H1 (cell line): ENCODE results near the gene SFXN4. TPM values are rescaled to one million over a fixed set of nuclear protein-coding genes. Genes with fewer than 3 reads are reported as not detected.

ENCODE experiments used
- CHD7 ChIP-seq: fragments of 300-600 bp; sonication (generic); IDR thresholded peaks from 2 replicates; pipeline ENCODE4 v1.7.1; 2012; ENCODE audit warnings: low read length, moderate library complexity, mild to moderate bottlenecking, inconsistent platforms; ENCODE audit not compliant: insufficient replicate concordance
- CTCF ChIP-seq, 3 experiments: IDR thresholded peaks; 1 replicate in 2 of 3; 2 replicates in 1 of 3; pipeline versions ENCODE4 v1.5.1 to v1.6.1; 2011; ENCODE audit warnings: low read length in 3 of 3, mild to moderate bottlenecking in 3 of 3, inconsistent platforms in 2 of 3, low read depth in 1 of 3, moderate library complexity in 1 of 3; ENCODE audit not compliant: insufficient read depth in 1 of 3; ENCODE audit errors: control extremely low read depth in 1 of 3
- HDAC2 ChIP-seq, 2 experiments: fragments of 300-600 bp in 1 of 2; sonication (generic) in 1 of 2; IDR thresholded peaks; 2 replicates each; pipeline ENCODE4 v1.6.1; 2011 to 2012; ENCODE audit warnings: low read depth in 2 of 2, low read length in 2 of 2, mild to moderate bottlenecking in 2 of 2, moderate library complexity in 2 of 2, borderline replicate concordance in 1 of 2, inconsistent platforms in 1 of 2
- NANOG ChIP-seq: IDR thresholded peaks from 2 replicates; pipeline ENCODE4 v1.6.1; 2011; ENCODE audit warnings: low read length, low read depth, mild to moderate bottlenecking, inconsistent platforms; ENCODE audit not compliant: insufficient read depth, poor library complexity, severe bottlenecking
- SP4 ChIP-seq: IDR thresholded peaks from 2 replicates; pipeline ENCODE4 v1.6.1; 2012; ENCODE audit warnings: low read length, inconsistent platforms
- TBP ChIP-seq: IDR thresholded peaks from 2 replicates; pipeline ENCODE4 v1.6.1; 2011; ENCODE audit warnings: low read depth, low read length, improper control_type of control experiment
- polyA plus RNA-seq, 7 experiments: library from polyadenylated mRNA; depleted of rRNA in 3 of 7; stranded (reverse) in 5 of 7; unstranded in 2 of 7; fragments of >200 nt in 5 of 7; fragments of 200-250 nt in 2 of 7; gene quantifications; 1 replicate in 5 of 7; 2 replicates in 1 of 7; 4 replicates in 1 of 7; pipeline versions ENCODE4 v1.2.1 to v1.2.3, GENCODE V29; 2011 to 2013; ENCODE audit warnings: missing spikeins in 2 of 7, mixed read lengths in 2 of 7
- total RNA-seq: library from RNA; stranded (reverse); fragmentation: NEBNext Ultra II Directional; extraction: Animal tissue kit (Norgen Biotek cat#: 25700); gene quantifications from 2 replicates; pipeline ENCODE4 v1.2.1, GENCODE V29; 2021

Gene SFXN4
- total and polyA plus RNA-seq, 2 of the 8 experiments (the other 6 are each of a cell fraction or from before 2014, with no cell fraction given): 15.4 to 21.6 TPM

GRCh38 chr10:119113751-119114732 lies 51.5 kb downstream of the SFXN4 start (continued):
- no peak for TF ChIP-seq CHD7
- TF ChIP-seq HDAC2 (IDR thresholded peaks at IDR 0.05; ENCODE audit: borderline replicate concordance in 1 of 2, low read depth in 2 of 2, low read length in 2 of 2): no peak
- no peak for TF ChIP-seq NANOG
- no peak for TF ChIP-seq TBP
- TF ChIP-seq CTCF (IDR thresholded peaks at IDR 0.05; ENCODE audit: control extremely low read depth in 1 of 3, insufficient read depth in 1 of 3, low read depth in 1 of 3, low read length in 3 of 3): no peak
- no peak for TF ChIP-seq SP4
